A673 (cell line): ENCODE results near the gene ANKRD9.

ENCODE experiments used
- CTCF ChIP-seq: fragments of 300-800, 200-600 bp; sonication (generic); conservative IDR thresholded peaks from 2 replicates; pipeline ENCODE4 v1.5.1; 2017; ENCODE audit warnings: low read depth, mild to moderate bottlenecking, antibody characterized with exemption, low read length, moderate library complexity, mixed read lengths
- EZH2 ChIP-seq: fragments of 200-600 bp; sonication (generic); IDR thresholded peaks from 2 replicates; pipeline ENCODE4 v1.6.1; 2017; ENCODE audit warnings: borderline replicate concordance, low read depth, mild to moderate bottlenecking, mixed read lengths, antibody characterized with exemption, low read length; ENCODE audit not compliant: poor library complexity, severe bottlenecking

- TF ChIP-seq CTCF (no peak), EZH2 (no peak)
Measured at GRCh38 chr14:102457509-102457908, 52.1 kb downstream of the ANKRD9 start.
